NB4 (cell line): ENCODE results near the gene CORO2A.
"Not testable (repeated sequence)": the region's sequence is repeated elsewhere in the genome, so short reads cannot be mapped to it uniquely, and the experiment has no call there.

Source experiments
- DNase-seq: peaks from one replicate; pipeline ENCODE4 v3.0.0; 2010; ENCODE audit warnings: low read depth
- H3K4me3 ChIP-seq: one replicate; pipeline ENCODE4 v1.5.1; 2011; ENCODE audit warnings: mild to moderate bottlenecking, low read depth, low read length, moderate library complexity
- CTCF ChIP-seq: IDR thresholded peaks from one replicate; pipeline ENCODE4 v1.5.1; 2012; ENCODE audit warnings: low read depth, low read length
- MAX ChIP-seq: IDR thresholded peaks from 2 replicates; pipeline ENCODE4 v1.6.1; 2011; ENCODE audit warnings: low read depth, low read length
- MYC ChIP-seq: IDR thresholded peaks from 2 replicates; pipeline ENCODE4 v1.6.1; 2011; ENCODE audit warnings: low read depth, low read length
- POLR2A ChIP-seq: IDR thresholded peaks from 2 replicates; pipeline ENCODE4 v1.6.1; 2011; ENCODE audit warnings: mild to moderate bottlenecking; ENCODE audit not compliant: insufficient read length; ENCODE audit errors: extremely low read depth

Gene CORO2A

GRCh38 chr9:98094316-98094715 lies 98.1 kb downstream of the CORO2A start:
- TF ChIP-seq MAX (no peak), MYC (no peak), POLR2A (no peak), CTCF (no peak)
- no peak for DNase-seq
- H3K4me3 ChIP-seq, result no peak overlapping the region

GRCh38 chr9:98092613-98092931 lies 99.9 kb downstream of the CORO2A start:
- TF ChIP-seq MYC (no peak), MAX (no peak), CTCF (no peak), POLR2A (no peak)
- H3K4me3 ChIP-seq, result no peak overlapping the region
- no peak for DNase-seq

GRCh38 chr9:98091735-98092612 lies 100.5 kb downstream of the CORO2A start:
- no peak for TF ChIP-seq CTCF
- no peak for TF ChIP-seq POLR2A
- no peak for TF ChIP-seq MAX
- no peak for TF ChIP-seq MYC
- DNase-seq, result no peak
- H3K4me3 ChIP-seq, result no peak overlapping the region

GRCh38 chr9:98090674-98091073 lies 101.8 kb downstream of the CORO2A start:
- H3K4me3 ChIP-seq, DNase-seq: not testable (repeated sequence)

- no peak overlapping the region for H3K4me3 ChIP-seq
- no peak for DNase-seq
- TF ChIP-seq POLR2A (no peak), CTCF (no peak), MAX (no peak), MYC (no peak)
Measured at GRCh38 chr9:98087420-98088354, 104.8 kb downstream of the CORO2A start.

- TF ChIP-seq MAX, result no peak
- no peak overlapping the region for H3K4me3 ChIP-seq
- no peak for DNase-seq
Measured at GRCh38 chr9:98086461-98086860, 106.0 kb downstream of the CORO2A start.
